ENCODE measurements around the gene CARF.
"Not testable (repeated sequence)": the region's sequence is repeated elsewhere in the genome, so short reads cannot be mapped to it uniquely, and the experiment has no call there.

The CARF gene

GRCh38 chr2:202941771-202942170 is 29.7 kb downstream of the CARF start:
- Histone ChIP-seq H3K27ac (ENCODE audit: low read depth, low read length) (no peak overlapping the region), H3K9ac (ENCODE audit: low read depth, low read length) (no peak overlapping the region), H3K27me3 (ENCODE audit: insufficient read depth, low read length) (no peaks in the 10 kb centered on the region), H3K4me3 (ENCODE audit: low read length) (no peak overlapping the region), H3K36me3 (ENCODE audit: insufficient read depth, low read length) (no peaks in the 10 kb centered on the region), H3K9me3 (ENCODE audit: insufficient read depth, low read depth, low read length) (no peaks in the 10 kb centered on the region), H3K4me1 (ENCODE audit: insufficient read depth, low read length) (0 out of 2 replicates have a peak, but pooled peaks cover 4% of the 10 kb centered on the region)
- over 99% methylated on average over 4 of the region's 4 CpGs for WGBS

GRCh38 chr2:202944408-202944807 is 32.3 kb downstream of the CARF start:
- no peak overlapping the region for H3K4me3 ChIP-seq (ENCODE audit: low read length)
- no peaks in the 10 kb centered on the region for H3K27me3 ChIP-seq (ENCODE audit: insufficient read depth, low read length)
- no peaks in the 10 kb centered on the region; the same call in 1 of the 2 replicates for H3K36me3 ChIP-seq (ENCODE audit: insufficient read depth, low read length)
- H3K27ac ChIP-seq (ENCODE audit: low read depth, low read length): no peak overlapping the region
- H3K4me1 ChIP-seq (ENCODE audit: insufficient read depth, low read length): 0 out of 2 replicates have a peak, but pooled peaks cover 4% of the 10 kb centered on the region
- no peak overlapping the region for H3K9ac ChIP-seq (ENCODE audit: low read depth, low read length)
- peaks cover 12% of the 10 kb centered on the region; the same call in 1 of the 2 replicates for H3K9me3 ChIP-seq (ENCODE audit: insufficient read depth, low read depth, low read length)
- 100% methylated on average over 1 of the region's 1 CpG for WGBS

DNA sequence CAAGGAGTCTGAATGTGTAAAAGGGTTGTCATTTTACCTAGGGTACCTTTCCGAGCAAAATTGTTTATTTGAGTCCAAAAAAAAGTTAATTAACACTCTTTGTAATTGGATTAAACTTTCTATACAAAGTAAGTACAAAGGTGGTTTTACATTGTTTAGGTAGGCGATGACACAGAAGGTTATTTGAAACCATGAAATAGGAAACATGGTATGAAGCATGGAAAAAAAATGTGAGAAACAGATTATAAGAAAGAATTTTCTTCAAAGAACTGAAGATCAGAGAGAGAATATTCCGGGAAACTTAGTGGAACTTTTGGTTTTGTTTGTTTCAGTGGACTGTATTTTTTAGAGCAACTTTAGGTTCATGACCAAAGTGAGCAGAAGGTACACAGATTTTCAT is 32.7 kb downstream of the CARF start:
- Histone ChIP-seq H3K27me3 (ENCODE audit: insufficient read depth, low read length) (no peaks in the 10 kb centered on the region), H3K4me3 (ENCODE audit: low read length) (no peak overlapping the region), H3K36me3 (ENCODE audit: insufficient read depth, low read length) (no peaks in the 10 kb centered on the region; the same call in 1 of the 2 replicates), H3K4me1 (ENCODE audit: insufficient read depth, low read length) (0 out of 2 replicates have a peak, but pooled peaks cover 4% of the 10 kb centered on the region), H3K9me3 (ENCODE audit: insufficient read depth, low read depth, low read length) (peaks cover 12% of the 10 kb centered on the region; the same call in 1 of the 2 replicates), H3K9ac (ENCODE audit: low read depth, low read length) (no peak overlapping the region), H3K27ac (ENCODE audit: low read depth, low read length) (no peak overlapping the region)
- WGBS: 92% methylated on average over 2 of the region's 3 CpGs

GRCh38 chr2:202945497-202945896 is 33.4 kb downstream of the CARF start:
- H3K9me3 ChIP-seq (ENCODE audit: insufficient read depth, low read depth, low read length): peaks cover 12% of the 10 kb centered on the region; the same call in 1 of the 2 replicates
- H3K27ac ChIP-seq (ENCODE audit: low read depth, low read length): no peak overlapping the region
- no peak overlapping the region for H3K9ac ChIP-seq (ENCODE audit: low read depth, low read length)
- no peak overlapping the region for H3K4me3 ChIP-seq (ENCODE audit: low read length)
- no peaks in the 10 kb centered on the region; the same call in 1 of the 2 replicates for H3K36me3 ChIP-seq (ENCODE audit: insufficient read depth, low read length)
- no peaks in the 10 kb centered on the region for H3K27me3 ChIP-seq (ENCODE audit: insufficient read depth, low read length)
- 92% methylated on average over 1 of the region's 2 CpGs for WGBS
- 0 out of 2 replicates have a peak, but pooled peaks cover 4% of the 10 kb centered on the region for H3K4me1 ChIP-seq (ENCODE audit: insufficient read depth, low read length)

- not testable (repeated sequence) for H3K9ac ChIP-seq (ENCODE audit: low read depth, low read length); H3K4me1 ChIP-seq (ENCODE audit: insufficient read depth, low read length); H3K27ac ChIP-seq (ENCODE audit: low read depth, low read length); H3K27me3 ChIP-seq (ENCODE audit: insufficient read depth, low read length); H3K36me3 ChIP-seq (ENCODE audit: insufficient read depth, low read length); H3K4me3 ChIP-seq (ENCODE audit: low read length)
- WGBS: 100% methylated on average over 3 of the region's 3 CpGs
- H3K9me3 ChIP-seq (ENCODE audit: insufficient read depth, low read depth, low read length): peaks cover 12% of the 10 kb centered on the region; the same call in 1 of the 2 replicates
These were observed 37.3 kb downstream of the CARF start for GRCh38 chr2:202949333-202949732.

GRCh38 chr2:202950592-202950991 is 38.5 kb downstream of the CARF start:
- H3K4me3 ChIP-seq (ENCODE audit: low read length): no peak overlapping the region

DNA sequence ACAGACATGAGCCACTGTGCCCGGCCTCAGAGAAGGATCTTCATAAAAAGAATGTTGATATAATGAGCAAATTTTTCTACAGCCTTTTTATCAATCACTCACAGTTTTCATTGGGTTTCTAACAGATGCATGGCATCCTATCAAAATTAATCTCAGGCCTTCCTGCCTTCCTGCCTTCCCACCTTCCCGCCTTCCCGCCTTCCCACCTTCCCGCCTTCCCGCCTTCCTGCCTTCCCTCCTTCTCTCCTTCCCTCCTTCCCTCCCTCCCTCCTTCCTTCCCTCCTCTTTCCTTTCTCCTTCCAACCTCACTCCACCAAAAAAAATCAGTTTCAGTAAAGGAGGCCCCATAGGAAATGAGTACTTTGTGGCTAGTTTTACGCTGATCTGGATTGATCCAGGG is 48.4 kb downstream of the CARF start:
- Histone ChIP-seq H3K27ac (ENCODE audit: low read depth, low read length) (no peak overlapping the region), H3K36me3 (ENCODE audit: insufficient read depth, low read length) (no peaks in the 10 kb centered on the region), H3K4me1 (ENCODE audit: insufficient read depth, low read length) (no peaks in the 10 kb centered on the region), H3K27me3 (ENCODE audit: insufficient read depth, low read length) (no peaks in the 10 kb centered on the region), H3K9ac (ENCODE audit: low read depth, low read length) (no peak overlapping the region), H3K4me3 (ENCODE audit: low read length) (no peak overlapping the region), H3K9me3 (ENCODE audit: insufficient read depth, low read depth, low read length) (no peaks in the 10 kb centered on the region)
- 89% methylated on average over 5 of the region's 6 CpGs for WGBS

More at GRCh38 chr2:202950592-202950991, 38.5 kb downstream of the CARF start:
- WGBS: 88% methylated on average over 2 of the region's 2 CpGs
- H3K9ac ChIP-seq (ENCODE audit: low read depth, low read length): no peak overlapping the region
- H3K36me3 ChIP-seq (ENCODE audit: insufficient read depth, low read length): no peaks in the 10 kb centered on the region; the same call in 1 of the 2 replicates
- no peak overlapping the region for H3K27ac ChIP-seq (ENCODE audit: low read depth, low read length)
- H3K4me1 ChIP-seq (ENCODE audit: insufficient read depth, low read length): no peaks in the 10 kb centered on the region
- H3K27me3 ChIP-seq (ENCODE audit: insufficient read depth, low read length): no peaks in the 10 kb centered on the region
- peaks cover 12% of the 10 kb centered on the region; the same call in 1 of the 2 replicates for H3K9me3 ChIP-seq (ENCODE audit: insufficient read depth, low read depth, low read length)

- WGBS: 90% methylated on average over 4 of the region's 4 CpGs
- H3K27me3 ChIP-seq (ENCODE audit: insufficient read depth, low read length): no peaks in the 10 kb centered on the region
These were observed 51.6 kb downstream of the CARF start for GRCh38 chr2:202963712-202964111.

GRCh38 chr2:202965810-202966460 is 53.9 kb downstream of the CARF start:
- H3K36me3 ChIP-seq (ENCODE audit: insufficient read depth, low read length): no peaks in the 10 kb centered on the region
- no peaks in the 10 kb centered on the region for H3K4me1 ChIP-seq (ENCODE audit: insufficient read depth, low read length)
- H3K27ac ChIP-seq (ENCODE audit: low read depth, low read length): no peak overlapping the region
- H3K9ac ChIP-seq (ENCODE audit: low read depth, low read length): no peak overlapping the region
- WGBS: 53% methylated on average over 4 of the region's 5 CpGs
- no peak overlapping the region for H3K4me3 ChIP-seq (ENCODE audit: low read length)
- no peaks in the 10 kb centered on the region for H3K27me3 ChIP-seq (ENCODE audit: insufficient read depth, low read length)
- no peaks in the 10 kb centered on the region for H3K9me3 ChIP-seq (ENCODE audit: insufficient read depth, low read depth, low read length)

More at GRCh38 chr2:202963712-202964111, 51.6 kb downstream of the CARF start:
- no peak overlapping the region for H3K9ac ChIP-seq (ENCODE audit: low read depth, low read length)
- no peaks in the 10 kb centered on the region for H3K4me1 ChIP-seq (ENCODE audit: insufficient read depth, low read length)
- H3K36me3 ChIP-seq (ENCODE audit: insufficient read depth, low read length): no peaks in the 10 kb centered on the region
- H3K4me3 ChIP-seq (ENCODE audit: low read length): no peak overlapping the region
- H3K9me3 ChIP-seq (ENCODE audit: insufficient read depth, low read depth, low read length): no peaks in the 10 kb centered on the region
- no peak overlapping the region for H3K27ac ChIP-seq (ENCODE audit: low read depth, low read length)

- 100% methylated on average over 1 of the region's 2 CpGs for WGBS
- H3K9me3 ChIP-seq (ENCODE audit: insufficient read depth, low read depth, low read length); H3K4me1 ChIP-seq (ENCODE audit: insufficient read depth, low read length); H3K27me3 ChIP-seq (ENCODE audit: insufficient read depth, low read length); H3K9ac ChIP-seq (ENCODE audit: low read depth, low read length); H3K36me3 ChIP-seq (ENCODE audit: insufficient read depth, low read length); H3K4me3 ChIP-seq (ENCODE audit: low read length); H3K27ac ChIP-seq (ENCODE audit: low read depth, low read length): not testable (repeated sequence)
These were observed 57.3 kb downstream of the CARF start for GRCh38 chr2:202969404-202969803.

DNA sequence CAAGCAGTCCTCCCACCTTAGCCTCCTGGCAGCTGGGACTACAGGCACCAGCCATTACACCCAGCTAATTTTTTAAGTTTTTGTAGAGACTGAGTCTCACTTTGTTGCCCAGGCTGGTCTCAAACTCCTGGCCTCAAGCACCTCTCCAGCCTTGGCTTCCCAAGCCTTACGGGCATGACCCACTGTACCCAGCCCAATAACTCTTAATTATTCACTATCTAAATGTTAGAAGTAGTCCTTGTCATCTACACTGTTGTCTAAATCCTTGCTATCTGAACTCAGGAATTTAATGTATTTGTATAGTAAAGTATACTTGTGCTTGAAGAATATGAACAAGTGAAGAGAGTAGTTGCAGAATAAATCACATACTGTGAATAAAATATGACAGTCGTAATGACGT is 64.7 kb downstream of the CARF start:
- Histone ChIP-seq H3K9me3 (ENCODE audit: insufficient read depth, low read depth, low read length) (no peaks in the 10 kb centered on the region), H3K4me3 (ENCODE audit: low read length) (no peak overlapping the region), H3K36me3 (ENCODE audit: insufficient read depth, low read length) (no peaks in the 10 kb centered on the region; the same call in 1 of the 2 replicates), H3K27me3 (ENCODE audit: insufficient read depth, low read length) (no peaks in the 10 kb centered on the region), H3K4me1 (ENCODE audit: insufficient read depth, low read length) (no peaks in the 10 kb centered on the region), H3K9ac (ENCODE audit: low read depth, low read length) (no peak overlapping the region), H3K27ac (ENCODE audit: low read depth, low read length) (no peak overlapping the region)
- 90% methylated on average over 1 of the region's 3 CpGs for WGBS
